GM10248 (cell line): ENCODE data around the gene HOXB2.

ENCODE experiments used
- CTCF ChIA-PET: fragments of 300-600 bp; sonication (Branson Sonifier 250); formaldehyde crosslinking; extraction: SDS; loops from one replicate; lab custom pipeline; 2021; ENCODE audit warnings: antibody characterized with exemption; lab: Yijun Ruan, JAX
- POLR2A ChIA-PET: fragments of 350-650 bp; sonication (Branson Sonifier 250); formaldehyde crosslinking; extraction: SDS; loops from one replicate; lab custom pipeline; 2020; ENCODE audit warnings: antibody characterized with exemption; lab: Yijun Ruan, JAX
- DNase-seq: peaks from one replicate; pipeline ENCODE4 v3.0.0; 2012; ENCODE audit errors: extremely low spot score
- CTCF ChIP-seq: IDR thresholded peaks from 2 replicates; pipeline ENCODE4 v1.5.1; 2012; ENCODE audit warnings: mild to moderate bottlenecking, low read depth; ENCODE audit errors: extremely low read depth, missing control alignments, control extremely low read depth

The HOXB2 gene

GRCh38 chr17:48522031-48522653, 22.8 kb downstream of the HOXB2 start:
- ChIA-PET CTCF (interaction anchor here (0.6 to 2.5 kb wide), 11 partner anchors 10 to 170 kb away, joined by 3 to 9 read pairs (median 4); no protein-coding TSS in a partner anchor), POLR2A (no interaction called here)
- DNase-seq, result no peak
- TF ChIP-seq CTCF, result no peak

- no peak for TF ChIP-seq CTCF
- DNase-seq, result no peak
- POLR2A ChIA-PET, result no interaction called here
- CTCF ChIA-PET, result interaction anchor here (1.0 to 3.7 kb wide), 3 partner anchors 19 to 116 kb away, joined by 3 to 16 read pairs (median 9); no protein-coding TSS in a partner anchor
These were observed 24.3 kb downstream of the HOXB2 start for GRCh38 chr17:48520631-48521079.

GRCh38 chr17:48519427-48519826, 25.5 kb downstream of the HOXB2 start:
- TF ChIP-seq CTCF, result no peak
- no peak for DNase-seq
- ChIA-PET POLR2A (no interaction called here), CTCF (interaction anchor here (3.7 kb wide), 1 partner anchor 27 kb away, joined by 16 read pairs; no protein-coding TSS in a partner anchor)

GRCh38 chr17:48517478-48517877, 27.4 kb downstream of the HOXB2 start:
- TF ChIP-seq CTCF, result no peak
- ChIA-PET POLR2A (no interaction called here), CTCF (interaction anchor here (1.3 to 3.7 kb wide), 5 partner anchors 10 to 165 kb away, joined by 3 to 16 read pairs (median 4); partner anchors contain the start of gene HOXB5)
- DNase-seq, result no peak

- CTCF ChIA-PET, result interaction anchor here (0.8 to 2.1 kb wide), 6 partner anchors 13 to 163 kb away, joined by 3 to 7 read pairs (median 4); no protein-coding TSS in a partner anchor
- no peak for TF ChIP-seq CTCF
- POLR2A ChIA-PET, result no interaction called here
- no peak for DNase-seq
These were observed 28.7 kb downstream of the HOXB2 start for GRCh38 chr17:48515925-48516900.

- ChIA-PET CTCF (interaction anchor here (1.3 to 2.3 kb wide), 2 partner anchors 15 to 22 kb away, joined by 4 to 12 read pairs; no protein-coding TSS in a partner anchor), POLR2A (no interaction called here)
- no peak for DNase-seq
- TF ChIP-seq CTCF, result no peak
These were observed 30.4 kb downstream of the HOXB2 start for GRCh38 chr17:48514477-48514876.
